CD8-positive, alpha-beta memory T cell (primary cell): Measurements from ENCODE around the gene GPR161. TPM values are rescaled to one million over a fixed set of nuclear protein-coding genes. Genes with fewer than 3 reads are reported as not detected.

Experiments
- CTCF ChIA-PET: fragments of 350-600 bp; sonication (Branson Sonifier 250); formaldehyde crosslinking; loops from one replicate; lab custom pipeline; 2021; ENCODE audit warnings: antibody characterized with exemption; lab: Charles Lee
- POLR2A ChIA-PET: fragments of 350-600 bp; sonication (Branson Sonifier 250); formaldehyde crosslinking; loops from one replicate; lab custom pipeline; 2021; ENCODE audit warnings: antibody characterized with exemption; lab: Charles Lee
- DNase-seq, 5 donors: peaks; one replicate each; pipeline versions ENCODE4 v3.0.0 to v3.0.0-alpha.2; 2020 to 2022; ENCODE audit warnings: mixed read lengths in 1 of 5
- H3K27ac ChIP-seq: one replicate; pipeline ENCODE4 v1.7.0; 2013; ENCODE audit warnings: low read depth, mild to moderate bottlenecking, low read length, moderate library complexity
- H3K27me3 ChIP-seq: 2 replicates; pipeline ENCODE4 v1.7.0; 2013; ENCODE audit warnings: low read length, mild to moderate bottlenecking; ENCODE audit not compliant: insufficient read depth, poor library complexity, severe bottlenecking
- H3K36me3 ChIP-seq: 2 replicates; pipeline ENCODE4 v1.7.0; 2013; ENCODE audit warnings: mild to moderate bottlenecking, low read length, moderate library complexity; ENCODE audit not compliant: insufficient read depth
- H3K4me1 ChIP-seq: 2 replicates; pipeline ENCODE4 v1.7.0; 2013; ENCODE audit warnings: mild to moderate bottlenecking, low read length, moderate library complexity; ENCODE audit not compliant: insufficient read depth
- H3K4me3 ChIP-seq: 2 replicates; pipeline ENCODE4 v1.7.0; 2013; ENCODE audit warnings: mild to moderate bottlenecking, low read length
- H3K9me3 ChIP-seq: 2 replicates; pipeline ENCODE4 v1.7.0; 2013; ENCODE audit warnings: mild to moderate bottlenecking, low read length
- H3K27ac Mint-ChIP-seq, 8 donors: one replicate each; pipeline ENCODE4 v1.8.0; 2020 to 2021; ENCODE audit warnings: mixed read lengths in 8 of 8, mild to moderate bottlenecking in 6 of 8, inconsistent platforms in 3 of 8, moderate library complexity in 3 of 8
- H3K27me3 Mint-ChIP-seq, 2 donors: one replicate each; pipeline ENCODE4 v1.8.0; 2020 to 2021; ENCODE audit warnings: mixed read lengths in 2 of 2, mild to moderate bottlenecking in 1 of 2, moderate library complexity in 1 of 2
- H3K36me3 Mint-ChIP-seq, 3 donors: one replicate each; pipeline ENCODE4 v1.8.0; 2020 to 2021; ENCODE audit warnings: mixed read lengths in 3 of 3, inconsistent platforms in 1 of 3, mild to moderate bottlenecking in 1 of 3
- H3K4me1 Mint-ChIP-seq, 3 donors: one replicate each; pipeline ENCODE4 v1.8.0; 2020 to 2021; ENCODE audit warnings: mixed read lengths in 3 of 3, inconsistent platforms in 1 of 3, mild to moderate bottlenecking in 1 of 3
- H3K4me3 Mint-ChIP-seq, 7 donors: one replicate each; pipeline ENCODE4 v1.8.0; 2020 to 2021; ENCODE audit warnings: mixed read lengths in 7 of 7, mild to moderate bottlenecking in 6 of 7, moderate library complexity in 4 of 7, inconsistent platforms in 2 of 7
- H3K9me3 Mint-ChIP-seq, 5 donors: one replicate each; pipeline ENCODE4 v1.8.0; 2020 to 2022; ENCODE audit warnings: mixed read lengths in 5 of 5, mild to moderate bottlenecking in 3 of 5, moderate library complexity in 2 of 5, inconsistent platforms in 1 of 5
- polyA plus RNA-seq: library from polyadenylated mRNA; unstranded; fragments of 300-500 nt; fragmentation: Illumina TruSeq; gene quantifications from one replicate; pipeline ENCODE4 v1.2.3, GENCODE V29; 2021
- total RNA-seq, 2 experiments: library from RNA; stranded (reverse); gene quantifications; one replicate each; pipeline ENCODE4 v1.2.3, GENCODE V29; 2021

The GPR161 gene
- total and polyA plus RNA-seq, 3 experiments from 2014 or later, result 0.10 to 0.73 (median 0.48) TPM

DNA sequence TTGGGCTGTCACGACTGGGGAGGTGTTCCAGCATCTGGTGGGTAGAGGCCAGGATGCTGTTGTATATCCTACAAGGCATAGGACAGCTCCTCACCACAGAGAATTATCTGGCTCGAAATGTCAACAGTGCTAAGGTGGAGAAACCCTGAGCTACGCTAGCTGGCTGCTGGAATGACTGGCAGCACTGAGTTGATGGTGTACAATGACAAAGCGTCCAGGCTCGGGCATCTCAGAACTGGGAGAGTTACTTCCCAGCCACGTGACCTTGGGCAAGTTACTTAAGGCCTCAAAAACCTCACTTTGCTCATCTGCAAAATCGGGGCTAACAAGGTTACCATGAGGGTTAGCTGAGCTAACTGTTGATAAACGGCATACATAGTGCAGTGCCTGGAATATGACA is 35.4 kb downstream of the GPR161 start:
- Mint-ChIP-seq H3K27ac (no peak overlapping the region), H3K9me3 (no peaks in the 10 kb centered on the region), H3K36me3 (no peaks in the 10 kb centered on the region), H3K4me3 (no peak overlapping the region), H3K27me3 (peaks cover 9 to 17% of the 10 kb centered on the region in 2 donors), H3K4me1 (no peaks in the 10 kb centered on the region)
- H3K36me3 ChIP-seq, result no peaks in the 10 kb centered on the region
- no peaks in the 10 kb centered on the region for H3K4me1 ChIP-seq
- H3K4me3 ChIP-seq, result no peak overlapping the region
- H3K9me3 ChIP-seq, result no peaks in the 10 kb centered on the region
- H3K27me3 ChIP-seq, result no peaks in the 10 kb centered on the region
- no peak for DNase-seq
- CTCF ChIA-PET, result no interaction called here
- POLR2A ChIA-PET, result no interaction called here
- no peak overlapping the region for H3K27ac ChIP-seq

DNA sequence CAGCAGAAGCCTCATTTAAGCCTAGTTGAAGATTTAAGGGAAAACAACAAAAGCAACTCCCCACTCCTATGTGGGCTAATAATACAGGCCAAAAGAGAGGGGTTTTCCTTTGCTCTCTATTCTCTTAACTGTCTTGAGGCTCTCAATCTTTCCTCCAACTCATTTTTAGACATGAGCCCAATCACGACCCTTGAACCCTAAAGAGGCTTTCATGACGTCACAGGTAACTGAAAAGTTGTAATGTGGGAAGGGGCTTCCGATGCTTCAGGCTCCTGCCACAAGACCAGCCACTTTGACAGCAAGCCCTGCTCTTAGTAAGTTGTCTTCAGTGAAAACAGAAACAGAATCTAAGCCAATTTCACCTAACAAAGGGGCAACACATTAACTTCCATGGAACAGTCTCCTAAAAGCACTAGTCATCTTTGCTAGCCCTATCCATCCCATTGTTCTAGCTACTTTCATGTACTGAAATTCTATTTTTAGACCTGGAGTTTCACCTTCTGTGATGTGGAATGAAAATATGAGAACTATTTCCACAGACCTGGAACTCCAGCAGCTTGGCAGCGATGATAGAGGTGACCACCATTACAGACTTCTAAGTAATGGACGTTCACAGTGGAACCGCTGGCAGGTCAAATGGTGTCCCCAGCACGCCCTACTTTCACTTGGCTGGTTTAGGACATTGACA is 36.3 kb downstream of the GPR161 start:
- CTCF ChIA-PET, result no interaction called here
- DNase-seq, result no peak
- H3K27me3 Mint-ChIP-seq, result peaks cover 7 to 17% of the 10 kb centered on the region in 2 donors
- Histone ChIP-seq H3K36me3 (no peaks in the 10 kb centered on the region), H3K27me3 (no peaks in the 10 kb centered on the region), H3K4me3 (no peak overlapping the region), H3K9me3 (no peaks in the 10 kb centered on the region), H3K4me1 (no peaks in the 10 kb centered on the region), H3K27ac (no peak overlapping the region)
- H3K36me3 Mint-ChIP-seq, result no peaks in the 10 kb centered on the region
- POLR2A ChIA-PET, result no interaction called here
- H3K4me3 Mint-ChIP-seq, result no peak overlapping the region
- H3K9me3 Mint-ChIP-seq, result no peaks in the 10 kb centered on the region
- H3K4me1 Mint-ChIP-seq, result no peaks in the 10 kb centered on the region
- no peak overlapping the region for H3K27ac Mint-ChIP-seq

DNA sequence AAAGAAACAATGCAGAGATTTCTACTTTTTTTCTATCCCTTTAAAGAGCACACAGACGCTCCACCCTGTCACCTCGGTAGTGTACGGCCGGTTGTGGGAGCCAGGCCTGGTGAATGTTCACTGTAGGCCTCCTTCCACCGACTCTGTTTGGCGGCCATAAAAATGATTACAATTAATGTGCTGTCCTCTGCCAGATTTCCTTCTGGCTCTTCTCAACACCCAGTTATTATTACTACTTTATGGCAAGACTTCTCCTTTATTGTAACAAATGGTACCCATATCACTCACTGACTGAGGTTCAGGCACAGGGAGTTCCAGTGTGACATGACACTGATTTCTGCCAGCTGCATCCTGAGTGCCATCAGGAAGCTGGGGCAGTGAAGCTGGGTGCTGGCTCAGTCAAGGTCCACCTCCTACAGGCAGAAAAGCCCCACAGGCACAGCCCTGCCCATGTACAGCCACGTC is 37.4 kb downstream of the GPR161 start:
- H3K36me3 Mint-ChIP-seq, result no peaks in the 10 kb centered on the region
- H3K4me3 Mint-ChIP-seq, result no peak overlapping the region
- no peaks in the 10 kb centered on the region for H3K4me1 Mint-ChIP-seq
- no peak for DNase-seq
- H3K27ac Mint-ChIP-seq, result no peak overlapping the region
- Histone ChIP-seq H3K36me3 (no peaks in the 10 kb centered on the region), H3K4me1 (no peaks in the 10 kb centered on the region), H3K4me3 (no peak overlapping the region), H3K27me3 (no peaks in the 10 kb centered on the region), H3K9me3 (no peaks in the 10 kb centered on the region), H3K27ac (no peak overlapping the region)
- H3K27me3 Mint-ChIP-seq, result peaks cover 7 to 11% of the 10 kb centered on the region in 2 donors
- ChIA-PET CTCF (no interaction called here), POLR2A (no interaction called here)
- no peaks in the 10 kb centered on the region for H3K9me3 Mint-ChIP-seq

DNA sequence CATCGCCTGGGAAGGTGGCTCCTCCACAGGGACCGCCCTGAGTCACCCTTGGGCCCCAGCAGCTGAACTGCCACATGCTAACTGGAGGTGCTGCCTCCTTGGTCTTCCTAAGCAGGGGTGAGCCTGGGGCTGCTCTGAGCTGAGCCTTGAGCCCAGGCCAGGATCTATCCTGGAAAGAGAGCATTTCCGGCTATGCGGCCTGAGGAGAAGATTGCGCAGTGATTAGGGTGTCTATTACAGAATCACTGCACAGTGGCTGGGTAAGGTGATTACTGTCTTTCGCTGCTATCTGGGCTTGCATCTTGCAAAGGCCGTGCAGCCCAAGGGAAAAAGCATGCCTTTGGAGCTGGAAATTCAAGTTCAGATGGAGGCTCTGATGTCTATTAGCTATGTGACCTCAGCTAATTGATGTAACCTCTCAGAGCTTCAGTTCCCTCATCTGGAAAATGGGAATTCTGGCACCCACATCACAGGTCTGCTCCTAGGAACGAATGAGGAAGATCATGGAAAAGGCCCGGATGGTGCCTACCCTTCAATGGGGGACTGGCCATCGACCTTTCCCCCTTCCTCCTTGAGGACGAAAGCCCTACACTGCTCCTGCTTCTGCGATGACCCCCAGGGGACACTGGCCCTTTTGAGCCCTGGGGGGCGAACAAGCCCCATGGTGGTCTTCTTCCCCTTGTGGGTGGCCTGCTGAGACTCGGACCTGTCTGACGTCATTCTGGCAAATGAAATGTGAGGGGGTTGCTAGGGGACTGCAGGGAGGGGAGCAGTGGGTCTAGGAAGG is 38.0 kb downstream of the GPR161 start:
- no peak for DNase-seq
- POLR2A ChIA-PET, result no interaction called here
- Histone ChIP-seq H3K27me3 (no peaks in the 10 kb centered on the region), H3K36me3 (no peaks in the 10 kb centered on the region), H3K4me1 (no peaks in the 10 kb centered on the region), H3K27ac (no peak overlapping the region), H3K9me3 (no peaks in the 10 kb centered on the region), H3K4me3 (no peak overlapping the region)
- Mint-ChIP-seq H3K4me3 (no peak overlapping the region), H3K4me1 (no peaks in the 10 kb centered on the region), H3K27ac (peak overlapping the region in 1 of 8 donors; percentile 9), H3K36me3 (no peaks in the 10 kb centered on the region), H3K27me3 (peaks cover 5 to 12% of the 10 kb centered on the region in 2 donors), H3K9me3 (no peaks in the 10 kb centered on the region)
- CTCF ChIA-PET, result interaction anchor here (1.4 kb wide), 1 partner anchor 16 kb away, joined by 5 read pairs; no protein-coding TSS in a partner anchor

DNA sequence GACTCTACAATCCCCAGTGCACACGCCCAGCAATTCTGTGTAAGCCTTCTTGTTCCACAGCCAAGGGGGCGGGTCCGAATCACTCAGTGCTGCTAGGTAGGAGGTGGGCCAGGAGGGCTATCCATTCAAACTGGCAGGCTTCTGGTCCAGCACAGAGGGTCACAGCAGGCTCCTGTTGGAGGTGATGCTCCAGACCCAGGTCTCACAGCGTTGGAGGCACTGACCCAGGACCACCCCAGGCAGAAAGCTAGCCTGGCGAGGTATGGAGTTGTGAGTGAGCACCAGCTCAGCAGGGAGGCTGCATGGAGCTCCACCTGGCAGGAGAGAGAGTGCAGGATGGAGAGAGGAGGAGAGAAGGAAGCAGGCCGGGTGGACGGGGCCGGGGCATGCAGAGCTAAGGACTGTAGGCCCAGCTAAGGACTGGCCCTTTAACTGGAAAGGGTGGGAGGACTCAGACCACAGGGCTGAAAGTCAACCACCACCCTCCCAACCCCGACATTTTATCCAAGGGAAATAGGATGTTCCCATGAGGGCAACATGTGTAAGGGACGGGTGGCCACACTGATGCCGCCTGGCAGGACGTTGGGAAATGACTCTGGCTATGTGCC is 38.7 kb downstream of the GPR161 start:
- H3K27me3 Mint-ChIP-seq, result peaks cover 3 to 9% of the 10 kb centered on the region in 2 donors
- H3K27me3 ChIP-seq, result no peaks in the 10 kb centered on the region
- H3K9me3 ChIP-seq, result no peaks in the 10 kb centered on the region

DNA sequence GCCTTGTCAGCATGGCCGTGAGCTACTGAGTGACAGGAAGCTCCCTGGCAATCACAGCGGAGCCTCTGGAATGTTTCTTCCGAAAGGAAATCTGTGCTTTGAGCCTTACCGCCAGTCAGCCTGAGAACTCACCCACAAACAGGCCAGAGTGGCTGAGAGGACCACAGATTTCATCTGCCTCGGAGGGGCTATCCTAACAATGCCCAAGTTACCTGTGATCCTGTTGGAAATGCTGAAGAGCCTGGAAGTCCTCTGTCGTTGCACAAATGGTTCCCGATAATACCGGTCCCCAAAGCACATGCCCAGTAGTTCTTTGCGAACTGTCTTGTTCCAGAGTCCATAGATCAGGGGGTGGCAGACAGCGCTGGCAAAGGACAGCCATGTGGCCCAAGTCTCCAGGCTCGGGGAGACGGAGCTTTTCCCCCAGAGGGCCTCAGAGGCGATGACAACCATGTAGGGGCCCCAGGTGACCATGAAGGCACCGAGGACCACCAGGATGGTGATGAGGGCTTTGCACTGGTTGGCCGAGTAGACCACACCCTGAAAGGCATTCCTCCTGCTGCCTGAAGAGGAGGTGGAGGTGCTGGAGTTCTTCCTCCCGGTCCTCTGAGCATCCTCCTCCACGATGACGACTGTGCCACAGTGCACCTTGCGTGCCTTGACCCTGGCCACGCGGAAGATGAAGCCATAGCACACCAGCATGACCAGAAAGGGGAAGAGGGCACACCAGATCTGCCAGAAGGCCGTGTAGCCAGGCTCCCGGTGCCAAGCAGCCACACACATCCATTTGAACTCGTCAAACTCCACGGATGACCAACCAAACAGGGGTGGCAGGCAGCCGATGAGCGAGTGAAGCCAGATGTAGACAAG is 40.2 kb downstream of the GPR161 start:
- H3K36me3 Mint-ChIP-seq, result no peaks in the 10 kb centered on the region
- no peak for DNase-seq

More for the DNA sequence above, 38.7 kb downstream of the GPR161 start:
- no peaks in the 10 kb centered on the region for H3K9me3 Mint-ChIP-seq
- H3K4me1 ChIP-seq, result no peaks in the 10 kb centered on the region
- H3K27ac Mint-ChIP-seq, result no peak overlapping the region
- H3K27ac ChIP-seq, result no peak overlapping the region
- no peak for DNase-seq
- no peak overlapping the region for H3K4me3 Mint-ChIP-seq
- no peaks in the 10 kb centered on the region for H3K4me1 Mint-ChIP-seq
- no peaks in the 10 kb centered on the region for H3K36me3 Mint-ChIP-seq
- no peaks in the 10 kb centered on the region for H3K36me3 ChIP-seq
- ChIA-PET POLR2A (no interaction called here), CTCF (interaction anchor here (1.4 kb wide), 1 partner anchor 16 kb away, joined by 5 read pairs; no protein-coding TSS in a partner anchor)
- no peak overlapping the region for H3K4me3 ChIP-seq

DNA sequence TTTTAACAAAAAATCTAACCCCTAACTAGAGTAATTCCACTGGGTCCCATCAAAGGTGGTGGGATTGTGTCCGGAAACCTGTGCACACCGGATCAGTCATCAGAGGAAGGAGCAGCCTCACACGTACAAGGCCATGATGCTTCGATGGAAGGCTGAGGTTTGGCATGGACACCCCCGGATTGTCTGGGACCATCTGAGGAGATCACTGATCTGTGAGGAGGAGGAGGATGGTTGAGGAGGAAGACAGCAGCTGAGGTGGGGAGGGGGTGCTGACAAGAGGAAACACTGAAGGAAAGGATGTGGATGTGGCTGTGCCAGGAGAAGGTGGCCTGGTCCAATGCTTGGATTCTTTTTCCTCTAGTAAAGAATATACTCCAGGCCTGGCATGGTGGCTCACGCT is 41.3 kb downstream of the GPR161 start:
- Mint-ChIP-seq H3K27me3 (peaks cover 4 to 7% of the 10 kb centered on the region in 2 donors), H3K4me3 (no peak overlapping the region), H3K9me3 (no peaks in the 10 kb centered on the region), H3K4me1 (no peaks in the 10 kb centered on the region), H3K27ac (no peak overlapping the region), H3K36me3 (no peaks in the 10 kb centered on the region)
- CTCF ChIA-PET, result interaction anchor here (2.8 kb wide), 1 partner anchor 13 kb away, joined by 8 read pairs; no protein-coding TSS in a partner anchor
- H3K4me1 ChIP-seq, result no peaks in the 10 kb centered on the region
- no peaks in the 10 kb centered on the region for H3K27me3 ChIP-seq
- no peaks in the 10 kb centered on the region for H3K36me3 ChIP-seq
- H3K9me3 ChIP-seq, result no peaks in the 10 kb centered on the region
- POLR2A ChIA-PET, result interaction anchor here (0.6 kb wide), 1 partner anchor 1343 kb away, joined by 5 read pairs; no protein-coding TSS in a partner anchor
- H3K27ac ChIP-seq, result no peak overlapping the region
- H3K4me3 ChIP-seq, result no peak overlapping the region
- DNase-seq, result no peak

More for the DNA sequence above, 40.2 kb downstream of the GPR161 start:
- CTCF ChIA-PET, result interaction anchor here (2.8 kb wide), 1 partner anchor 14 kb away, joined by 8 read pairs; no protein-coding TSS in a partner anchor
- POLR2A ChIA-PET, result no interaction called here
- no peak overlapping the region for H3K27ac Mint-ChIP-seq
- peaks cover 3 to 7% of the 10 kb centered on the region in 2 donors for H3K27me3 Mint-ChIP-seq
- Histone ChIP-seq H3K4me1 (no peaks in the 10 kb centered on the region), H3K27ac (no peak overlapping the region), H3K9me3 (no peaks in the 10 kb centered on the region), H3K27me3 (no peaks in the 10 kb centered on the region), H3K36me3 (no peaks in the 10 kb centered on the region), H3K4me3 (no peak overlapping the region)
- no peaks in the 10 kb centered on the region for H3K4me1 Mint-ChIP-seq
- H3K9me3 Mint-ChIP-seq, result no peaks in the 10 kb centered on the region
- H3K4me3 Mint-ChIP-seq, result no peak overlapping the region
